Brain microvascular endothelial cell (primary cell): Measurements from ENCODE around the gene SLC1A7.
A peak's percentile ranks its signal among the peaks of the same experiment; 100 is the strongest.

ENCODE experiments used
- DNase-seq: peaks from one replicate; pipeline ENCODE4 v3.0.0-alpha.2; 2020
- H3K27ac ChIP-seq: fragments of 250-450 bp; sonication (Bioruptor Pico); 2 replicates; pipeline ENCODE4 v1.5.1; 2020; ENCODE audit warnings: mild to moderate bottlenecking, moderate library complexity
- H3K27me3 ChIP-seq: fragments of 250-450 bp; sonication (Bioruptor Pico); replicated peaks from 2 replicates; pipeline ENCODE4 v1.5.1; 2020; ENCODE audit warnings: mild to moderate bottlenecking
- H3K36me3 ChIP-seq: fragments of 250-450 bp; sonication (Bioruptor Pico); replicated peaks from 2 replicates; pipeline ENCODE4 v1.5.1; 2020; ENCODE audit warnings: mild to moderate bottlenecking
- H3K4me3 ChIP-seq: 2 replicates; pipeline ENCODE4 v1.5.1; 2011; ENCODE audit warnings: low read depth, mild to moderate bottlenecking, control low read depth, low read length, moderate library complexity
- in situ Hi-C: cut with HindIII; loops from 2 replicates; pipeline ENCODE4 v1.10.0; 2017; ENCODE audit warnings: low sequenced_read_pairs, low pct_ligation_motif_present
- TF ChIP-seq, protein P1 (sequence below): IDR thresholded peaks from 2 replicates; pipeline ENCODE4 v1.5.1; 2011; ENCODE audit warnings: low read depth, mild to moderate bottlenecking, moderate library complexity, low read length, control low read depth, inconsistent platforms; ENCODE audit errors: missing control alignments

SLC1A7 gene

DNA sequence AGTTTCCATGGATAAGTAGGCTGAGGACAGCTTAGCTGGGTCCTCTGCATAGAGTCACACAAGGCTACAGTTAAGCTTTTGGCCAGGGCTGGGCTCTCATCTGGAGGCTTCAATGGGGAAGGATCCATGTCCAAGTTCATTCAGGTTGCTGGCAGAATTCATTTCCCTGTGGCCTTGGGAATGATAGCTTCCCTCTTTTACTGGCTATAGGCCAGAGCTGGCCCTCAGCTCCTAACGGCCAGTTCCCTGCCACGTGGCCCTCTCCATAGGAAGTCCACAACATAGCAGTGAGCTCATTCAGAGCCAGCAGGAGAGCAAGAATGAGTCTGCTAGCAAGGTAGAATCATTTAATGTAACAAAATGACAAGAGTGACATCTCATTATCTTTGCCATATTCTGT, 95.5 kb downstream of the SLC1A7 start:
- in situ Hi-C loops = no loop called here
- TF ChIP-seq, protein P1, sequence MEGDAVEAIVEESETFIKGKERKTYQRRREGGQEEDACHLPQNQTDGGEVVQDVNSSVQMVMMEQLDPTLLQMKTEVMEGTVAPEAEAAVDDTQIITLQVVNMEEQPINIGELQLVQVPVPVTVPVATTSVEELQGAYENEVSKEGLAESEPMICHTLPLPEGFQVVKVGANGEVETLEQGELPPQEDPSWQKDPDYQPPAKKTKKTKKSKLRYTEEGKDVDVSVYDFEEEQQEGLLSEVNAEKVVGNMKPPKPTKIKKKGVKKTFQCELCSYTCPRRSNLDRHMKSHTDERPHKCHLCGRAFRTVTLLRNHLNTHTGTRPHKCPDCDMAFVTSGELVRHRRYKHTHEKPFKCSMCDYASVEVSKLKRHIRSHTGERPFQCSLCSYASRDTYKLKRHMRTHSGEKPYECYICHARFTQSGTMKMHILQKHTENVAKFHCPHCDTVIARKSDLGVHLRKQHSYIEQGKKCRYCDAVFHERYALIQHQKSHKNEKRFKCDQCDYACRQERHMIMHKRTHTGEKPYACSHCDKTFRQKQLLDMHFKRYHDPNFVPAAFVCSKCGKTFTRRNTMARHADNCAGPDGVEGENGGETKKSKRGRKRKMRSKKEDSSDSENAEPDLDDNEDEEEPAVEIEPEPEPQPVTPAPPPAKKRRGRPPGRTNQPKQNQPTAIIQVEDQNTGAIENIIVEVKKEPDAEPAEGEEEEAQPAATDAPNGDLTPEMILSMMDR = no peak
- peak; percentile 78 for DNase-seq
- no peaks in the 10 kb centered on the region for H3K36me3 ChIP-seq
- H3K4me3 ChIP-seq = no peak overlapping the region
- peak overlapping the region; percentile 46 for H3K27ac ChIP-seq
- no peaks in the 10 kb centered on the region for H3K27me3 ChIP-seq

DNA sequence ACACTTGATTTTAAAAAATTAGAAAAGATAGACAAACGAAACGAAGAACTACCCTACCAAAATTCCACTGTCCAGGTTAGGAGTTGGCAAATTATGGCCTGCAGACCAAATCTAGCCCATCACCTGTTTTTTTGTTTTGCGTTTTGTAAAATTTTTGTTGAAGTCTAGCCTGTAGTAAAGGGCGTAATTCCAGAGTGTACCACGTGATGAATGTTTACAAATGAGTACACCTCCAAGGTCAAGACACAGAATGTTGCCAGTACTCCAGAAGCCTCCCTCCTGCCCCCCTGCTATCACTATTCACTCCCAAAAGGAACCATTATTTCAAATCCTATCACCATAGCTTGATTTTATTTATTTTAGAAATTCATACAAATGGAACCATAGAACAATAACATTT, 97.5 kb downstream of the SLC1A7 start:
- Histone ChIP-seq H3K27ac (no peak overlapping the region), H3K27me3 (no peaks in the 10 kb centered on the region), H3K4me3 (no peak overlapping the region), H3K36me3 (no peaks in the 10 kb centered on the region)
- in situ Hi-C loops = no loop called here
- DNase-seq = no peak
- TF ChIP-seq, protein P1 = no peak

DNA sequence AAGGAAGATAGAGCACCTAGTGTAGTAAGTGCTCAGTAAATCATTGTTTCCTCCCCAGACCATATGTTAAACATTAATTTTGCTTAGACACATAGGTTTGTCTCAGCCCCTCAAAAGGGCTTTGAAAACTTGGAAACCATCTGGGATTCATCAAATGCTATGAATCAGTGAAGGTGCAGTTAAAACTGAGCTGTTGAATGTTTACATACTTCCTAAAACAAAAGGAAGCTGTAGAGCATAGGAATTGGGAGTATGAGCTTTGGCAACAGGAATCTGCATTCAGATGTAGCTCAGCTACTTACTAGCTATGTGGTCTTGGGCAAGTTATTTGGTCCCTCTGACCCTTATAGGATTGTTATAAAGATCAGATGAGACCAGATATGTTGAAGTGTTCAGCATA, 99.2 kb downstream of the SLC1A7 start:
- TF ChIP-seq, protein P1 = no peak
- DNase-seq = no peak
- Histone ChIP-seq H3K4me3 (no peak overlapping the region), H3K27me3 (no peaks in the 10 kb centered on the region), H3K27ac (no peak overlapping the region), H3K36me3 (peaks cover 3% of the 10 kb centered on the region)
- in situ Hi-C loops = no loop called here

DNA sequence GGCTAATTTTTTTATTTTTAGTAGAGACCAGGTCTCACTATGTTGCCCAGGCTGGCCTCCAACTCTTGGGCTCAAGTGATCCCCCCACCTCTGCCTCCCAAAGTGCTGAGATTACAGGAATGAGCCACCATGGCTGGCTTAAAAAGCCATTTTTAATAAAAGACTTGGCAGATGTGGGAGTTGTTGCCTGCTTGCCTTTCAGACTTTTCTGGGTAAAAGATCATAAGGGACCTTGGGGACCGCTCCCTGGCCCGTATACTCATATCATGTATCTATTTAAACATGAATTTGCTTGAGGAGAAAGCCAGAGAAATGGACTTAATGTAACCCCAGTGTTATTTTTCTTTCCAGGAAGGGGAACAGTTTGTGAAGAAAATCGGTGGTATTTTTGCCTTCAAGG, 103.9 kb downstream of the SLC1A7 start:
- peaks cover 3% of the 10 kb centered on the region for H3K36me3 ChIP-seq
- H3K4me3 ChIP-seq = no peak overlapping the region
- in situ Hi-C loops = no loop called here
- no peak overlapping the region for H3K27ac ChIP-seq
- no peak for DNase-seq
- no peaks in the 10 kb centered on the region for H3K27me3 ChIP-seq
- TF ChIP-seq, protein P1 = no peak
